Smooth muscle cell (in vitro differentiated cells): ENCODE data around the gene C20orf141. TPM values are rescaled to one million over a fixed set of nuclear protein-coding genes. Genes with fewer than 3 reads are reported as not detected.

Experiments
- DNase-seq: peaks from one replicate; lab custom pipeline; 2025; ENCODE audit not compliant: unreplicated experiment; lab: John Stamatoyannopoulos, UW
- H2AFZ ChIP-seq: fragments of 200-600 bp; sonication (generic); 2 replicates; pipeline ENCODE4 v1.6.0; 2016; ENCODE audit warnings: antibody characterized with exemption, low read depth, mild to moderate bottlenecking
- H3F3A ChIP-seq: fragments of 200-600 bp; sonication (generic); 2 replicates; pipeline ENCODE4 v1.6.0; 2017; ENCODE audit warnings: antibody characterized with exemption, low read depth
- H3K27ac ChIP-seq: fragments of 200-600 bp; sonication (generic); 2 replicates; pipeline ENCODE4 v1.5.1; 2016; ENCODE audit warnings: low read depth, mild to moderate bottlenecking
- H3K27me3 ChIP-seq: fragments of 200-600 bp; sonication (generic); 2 replicates; pipeline ENCODE4 v1.6.1; 2016; ENCODE audit warnings: low read depth, mild to moderate bottlenecking
- H3K36me3 ChIP-seq: fragments of 200-600 bp; sonication (generic); 2 replicates; pipeline ENCODE4 v1.5.1; 2016; ENCODE audit warnings: low read depth
- H3K4me1 ChIP-seq: fragments of 200-600 bp; sonication (generic); 2 replicates; pipeline ENCODE4 v1.5.1; 2016; ENCODE audit warnings: low read depth
- H3K4me2 ChIP-seq: fragments of 200-600 bp; sonication (generic); 2 replicates; pipeline ENCODE4 v1.6.0; 2016; ENCODE audit warnings: mild to moderate bottlenecking
- H3K4me3 ChIP-seq: fragments of 200-600 bp; sonication (generic); 2 replicates; pipeline ENCODE4 v1.5.1; 2016; ENCODE audit warnings: mild to moderate bottlenecking
- H3K79me2 ChIP-seq: fragments of 200-600 bp; sonication (generic); 2 replicates; pipeline ENCODE4 v1.6.0; 2016; ENCODE audit warnings: low read depth, mild to moderate bottlenecking
- H3K9ac ChIP-seq: fragments of 200-600 bp; sonication (generic); 2 replicates; pipeline ENCODE4 v1.6.0; 2016; ENCODE audit warnings: low read depth
- H3K9me3 ChIP-seq: fragments of 200-600 bp; sonication (generic); replicated peaks from 2 replicates; pipeline ENCODE4 v1.5.1; 2016; ENCODE audit warnings: low read depth
- H4K20me1 ChIP-seq: fragments of 200-600 bp; sonication (generic); 2 replicates; pipeline ENCODE4 v1.6.0; 2016; ENCODE audit warnings: low read depth
- WGBS: methylation state at CpG from one replicate; pipeline ENCODE4 v1.1.7; 2016; ENCODE audit warnings: low lambda C conversion rate; 5-methylcytosine and 5-hydroxymethylcytosine counted together
- polyA plus RNA-seq: library from polyadenylated mRNA; unstranded; fragments of >200 nt; fragmentation: Nextera tagmentation; extraction: Ambion mirVana; gene quantifications from 2 replicates; pipeline ENCODE4 v1.2.1, GENCODE V29; 2016
- total RNA-seq: library from RNA; depleted of rRNA; stranded (reverse); fragments of >200 nt; gene quantifications from 2 replicates; pipeline ENCODE4 v1.2.3, GENCODE V29; 2014
- TF ChIP-seq, protein P1 (sequence below): fragments of 200-600 bp; sonication (generic); IDR thresholded peaks from 2 replicates; pipeline ENCODE4 v1.5.1; 2017; ENCODE audit warnings: borderline replicate concordance, mild to moderate bottlenecking, antibody characterized with exemption; ENCODE audit not compliant: insufficient read depth, poor library complexity, severe bottlenecking

The C20orf141 gene
- total and polyA plus RNA-seq, 2 experiments from 2014 or later = not detected

DNA sequence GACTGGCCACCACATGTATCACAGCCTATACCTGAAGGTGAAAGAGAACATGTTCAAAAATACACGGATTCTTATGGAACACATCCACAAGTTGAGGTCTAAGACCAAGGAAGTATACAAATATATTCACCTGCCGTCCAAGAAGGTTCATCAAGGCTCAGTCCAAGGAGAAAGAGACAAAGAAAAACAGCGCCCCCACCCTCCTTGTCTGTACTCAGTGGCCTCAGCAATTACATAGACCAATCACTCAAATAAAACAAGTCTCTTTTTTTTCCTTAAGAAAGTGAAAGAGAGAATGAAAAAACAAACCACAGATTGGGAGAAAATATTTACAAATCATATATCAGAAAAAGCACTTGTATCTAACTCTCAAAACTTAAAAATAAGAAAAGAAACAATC lies 33.8 kb upstream of the C20orf141 start:
- H3K79me2 ChIP-seq = no peaks in the 10 kb centered on the region
- TF ChIP-seq, protein P1, sequence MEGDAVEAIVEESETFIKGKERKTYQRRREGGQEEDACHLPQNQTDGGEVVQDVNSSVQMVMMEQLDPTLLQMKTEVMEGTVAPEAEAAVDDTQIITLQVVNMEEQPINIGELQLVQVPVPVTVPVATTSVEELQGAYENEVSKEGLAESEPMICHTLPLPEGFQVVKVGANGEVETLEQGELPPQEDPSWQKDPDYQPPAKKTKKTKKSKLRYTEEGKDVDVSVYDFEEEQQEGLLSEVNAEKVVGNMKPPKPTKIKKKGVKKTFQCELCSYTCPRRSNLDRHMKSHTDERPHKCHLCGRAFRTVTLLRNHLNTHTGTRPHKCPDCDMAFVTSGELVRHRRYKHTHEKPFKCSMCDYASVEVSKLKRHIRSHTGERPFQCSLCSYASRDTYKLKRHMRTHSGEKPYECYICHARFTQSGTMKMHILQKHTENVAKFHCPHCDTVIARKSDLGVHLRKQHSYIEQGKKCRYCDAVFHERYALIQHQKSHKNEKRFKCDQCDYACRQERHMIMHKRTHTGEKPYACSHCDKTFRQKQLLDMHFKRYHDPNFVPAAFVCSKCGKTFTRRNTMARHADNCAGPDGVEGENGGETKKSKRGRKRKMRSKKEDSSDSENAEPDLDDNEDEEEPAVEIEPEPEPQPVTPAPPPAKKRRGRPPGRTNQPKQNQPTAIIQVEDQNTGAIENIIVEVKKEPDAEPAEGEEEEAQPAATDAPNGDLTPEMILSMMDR = no peak
- H3K9ac ChIP-seq = no peak overlapping the region
- peaks cover 21% of the 10 kb centered on the region for H3K27me3 ChIP-seq
- H3F3A ChIP-seq = no peaks in the 10 kb centered on the region
- H4K20me1 ChIP-seq = no peaks in the 10 kb centered on the region
- no peak for DNase-seq
- no peaks in the 10 kb centered on the region for H3K9me3 ChIP-seq
- H3K4me3 ChIP-seq = no peak overlapping the region
- no peak overlapping the region for H3K27ac ChIP-seq
- H3K36me3 ChIP-seq = no peaks in the 10 kb centered on the region
- H3K4me1 ChIP-seq = no peaks in the 10 kb centered on the region
- 48% methylated on average over 3 of the region's 3 CpGs for WGBS
- H3K4me2 ChIP-seq = no peak overlapping the region
- no peak overlapping the region for H2AFZ ChIP-seq

DNA sequence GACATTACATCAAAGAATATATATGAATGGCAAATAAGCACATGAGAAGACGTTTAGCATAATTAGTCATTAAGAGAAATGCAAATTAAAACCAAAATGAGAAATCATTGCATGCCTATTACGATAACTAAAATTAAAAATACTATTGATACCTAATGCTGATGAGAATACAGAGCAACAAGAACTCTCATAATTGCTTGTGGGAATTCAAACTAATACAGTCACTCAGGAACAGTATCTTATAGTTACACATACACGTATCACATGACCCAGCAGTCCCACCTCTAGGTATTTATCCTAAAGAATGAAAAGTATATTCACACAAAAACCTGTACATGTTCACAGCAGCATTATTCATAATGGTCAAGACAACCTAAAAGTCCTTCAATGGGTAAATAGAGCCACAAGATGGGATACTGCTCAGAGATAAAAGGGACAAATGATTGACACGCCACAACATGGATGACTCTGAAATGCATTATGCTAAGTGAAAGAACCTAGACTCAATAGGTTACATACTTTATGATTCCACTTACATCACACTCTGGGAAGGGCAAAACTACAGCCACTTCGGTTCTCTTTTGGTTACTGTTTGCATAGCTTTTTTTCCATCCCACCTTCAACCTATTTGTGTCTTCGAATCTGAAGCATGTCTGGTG lies 30.8 kb upstream of the C20orf141 start:
- no peaks in the 10 kb centered on the region for H3F3A ChIP-seq
- no peaks in the 10 kb centered on the region for H3K4me1 ChIP-seq
- no peak overlapping the region for H3K9ac ChIP-seq
- H3K9me3 ChIP-seq = no peaks in the 10 kb centered on the region
- H3K27me3 ChIP-seq = peaks cover 21% of the 10 kb centered on the region
- H2AFZ ChIP-seq = no peak overlapping the region
- no peak overlapping the region for H3K27ac ChIP-seq
- H3K4me3 ChIP-seq = no peak overlapping the region
- H3K4me2 ChIP-seq = no peak overlapping the region
- DNase-seq = no peak
- H4K20me1 ChIP-seq = no peaks in the 10 kb centered on the region
- 88% methylated on average over 6 of the region's 6 CpGs for WGBS
- TF ChIP-seq, protein P1 = no peak
- no peaks in the 10 kb centered on the region for H3K36me3 ChIP-seq
- H3K79me2 ChIP-seq = no peaks in the 10 kb centered on the region

DNA sequence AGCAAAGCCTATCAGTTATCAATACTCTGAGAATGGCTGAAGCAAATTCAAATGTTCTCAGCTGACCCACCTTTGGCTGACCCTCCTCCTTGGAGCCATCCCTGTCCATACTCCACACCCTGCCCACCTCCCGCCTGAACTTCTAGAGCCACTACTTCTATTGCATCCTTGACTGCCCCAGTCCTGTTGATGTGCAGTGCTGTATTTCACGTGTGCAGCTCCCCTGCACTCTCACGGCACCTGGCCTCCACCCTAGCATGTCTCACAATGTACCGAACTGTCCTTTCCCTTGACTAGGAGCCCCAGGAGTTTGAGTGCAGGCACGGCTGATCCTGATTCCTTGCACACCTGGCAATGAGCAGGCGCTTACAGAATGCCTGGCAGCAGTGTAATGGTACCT lies 21.3 kb upstream of the C20orf141 start:
- H2AFZ ChIP-seq = no peak overlapping the region
- H3K27ac ChIP-seq = no peak overlapping the region

More for the DNA sequence above, 21.3 kb upstream of the C20orf141 start:
- DNase-seq = no peak
- no peaks in the 10 kb centered on the region for H3F3A ChIP-seq
- 94% methylated on average over 6 of the region's 6 CpGs for WGBS
- TF ChIP-seq, protein P1 = no peak
- H3K4me2 ChIP-seq = no peak overlapping the region
- H4K20me1 ChIP-seq = no peaks in the 10 kb centered on the region
- no peaks in the 10 kb centered on the region for H3K9me3 ChIP-seq
- H3K79me2 ChIP-seq = no peaks in the 10 kb centered on the region
- H3K4me1 ChIP-seq = no peaks in the 10 kb centered on the region
- H3K27me3 ChIP-seq = peaks cover 11% of the 10 kb centered on the region
- no peak overlapping the region for H3K9ac ChIP-seq
- H3K4me3 ChIP-seq = no peak overlapping the region
- H3K36me3 ChIP-seq = no peaks in the 10 kb centered on the region
